NCI-H1092 (cell line): ENCODE measurements around the gene SHE.
"Not testable (repeated sequence)": the region's sequence is repeated elsewhere in the genome, so short reads cannot be mapped to it uniquely, and the experiment has no call there.

Experiments
- DNase-seq: peaks from one replicate; lab custom pipeline; 2025; lab: John Stamatoyannopoulos, UW

SHE gene

DNA sequence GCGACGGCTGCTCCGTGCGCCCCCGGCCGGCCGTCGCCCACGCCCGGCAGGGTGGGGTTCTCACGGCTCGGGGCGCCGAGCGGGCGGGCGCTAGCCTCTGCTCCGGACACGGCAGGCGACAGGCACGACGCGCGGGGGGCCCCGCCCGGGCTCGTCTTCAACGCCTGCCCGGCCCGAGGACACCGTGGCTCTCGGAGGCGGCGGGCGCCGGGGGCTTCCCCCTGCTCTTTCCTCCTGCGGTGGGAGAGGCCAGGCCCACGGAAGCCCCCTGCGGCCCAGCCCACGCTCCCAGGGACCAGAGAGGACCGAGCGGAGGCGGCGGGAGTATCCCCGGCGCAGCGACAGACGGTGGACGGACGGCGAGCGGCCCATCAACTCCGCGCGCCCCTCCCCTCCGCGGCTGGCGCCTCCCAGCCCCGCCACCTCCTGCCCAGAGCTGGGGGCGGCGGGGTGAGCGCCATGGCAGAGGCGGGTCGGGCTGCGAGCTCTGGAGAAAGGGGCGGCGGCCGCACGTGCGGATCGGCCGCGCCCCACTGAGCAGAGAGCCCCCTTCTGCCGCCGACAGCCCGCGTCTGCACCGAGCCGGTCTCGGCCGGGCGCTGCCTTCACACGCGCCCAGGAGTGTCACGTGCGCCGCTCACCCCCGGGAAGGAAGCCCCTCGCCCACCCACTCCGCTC is at the start of gene SHE, which contains the start of gene TDRD10:
TSS of gene SHE (minus strand) at position 347 of the 678 bp plus-strand sequence. CDS start 386 bp downstream, outside the sequence.
TSS of gene TDRD10 (plus strand) at position 154 of the 678 bp plus-strand sequence. CDS start 4,685 bp downstream, outside the sequence.
- DNase-seq: no peak

DNA sequence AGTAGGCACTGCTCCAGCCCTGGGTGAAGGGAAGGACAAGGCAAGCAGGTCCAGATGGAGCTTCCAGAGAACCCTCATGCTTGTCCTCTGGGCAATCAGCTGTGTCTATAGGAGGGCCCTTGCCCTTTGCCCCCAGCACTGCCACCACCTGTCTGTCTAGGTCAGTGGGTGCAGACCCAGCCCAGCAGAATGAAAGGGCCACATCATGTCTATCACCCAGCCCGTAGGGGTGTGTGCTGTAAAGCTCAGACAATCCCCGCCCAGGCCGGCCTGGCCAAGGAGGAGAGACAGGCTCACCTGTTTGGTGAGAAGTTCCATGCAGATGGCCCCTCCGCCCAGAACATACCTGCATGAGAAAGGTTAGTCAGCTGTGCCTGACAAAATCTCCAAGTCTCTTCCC is 49.3 kb upstream of the SHE start:
- DNase-seq: no peak

GRCh38 chr1:154550657-154551056 is 48.4 kb upstream of the SHE start:
- no peak for DNase-seq

DNA sequence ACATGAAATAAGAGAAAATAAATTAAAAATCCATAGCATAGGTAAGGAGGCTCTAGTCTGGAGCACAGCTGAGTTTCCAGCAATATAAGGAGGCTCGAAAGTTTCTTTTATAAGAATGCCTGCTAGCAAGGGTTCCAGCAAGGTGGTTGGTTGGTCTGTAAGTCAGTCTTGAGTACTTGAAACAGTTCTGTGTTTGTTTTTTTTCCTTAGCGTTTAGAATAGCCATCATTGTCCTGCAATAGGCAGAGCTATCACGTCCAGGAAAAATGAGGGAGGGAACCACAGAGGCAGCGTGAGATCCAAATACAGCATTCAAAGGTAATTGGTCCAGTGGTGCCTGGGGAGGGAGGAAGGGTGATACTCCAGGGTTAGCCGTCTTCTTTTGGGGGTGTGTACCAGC is 47.9 kb upstream of the SHE start:
- DNase-seq: no peak

DNA sequence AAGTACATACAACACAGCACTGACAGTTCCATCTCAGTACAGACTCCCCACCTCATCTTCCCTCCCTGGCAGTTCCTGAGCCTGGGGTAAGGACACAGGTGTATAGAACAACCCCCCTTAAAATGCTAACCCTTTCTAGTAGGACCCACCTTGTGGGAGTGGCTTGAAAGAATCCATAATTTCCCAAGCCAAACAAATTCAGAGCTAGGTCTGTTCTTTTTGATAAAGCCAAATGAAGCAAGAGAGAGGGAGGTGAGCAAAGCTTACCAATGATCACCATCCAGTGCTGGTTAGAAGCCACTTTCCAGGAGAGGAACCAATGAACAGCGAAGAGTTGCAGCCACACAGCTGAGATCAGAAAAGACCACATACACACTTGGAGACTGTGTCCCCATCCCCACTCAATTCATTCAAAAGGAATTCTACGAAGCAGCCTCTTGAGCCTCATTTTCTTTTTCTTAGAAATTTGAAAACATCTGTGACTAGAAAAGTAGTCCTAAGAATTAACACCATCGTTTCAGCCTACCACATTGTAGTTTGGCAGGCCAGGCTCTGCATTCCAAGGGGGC is 47.1 kb upstream of the SHE start:
- DNase-seq: no peak

DNA sequence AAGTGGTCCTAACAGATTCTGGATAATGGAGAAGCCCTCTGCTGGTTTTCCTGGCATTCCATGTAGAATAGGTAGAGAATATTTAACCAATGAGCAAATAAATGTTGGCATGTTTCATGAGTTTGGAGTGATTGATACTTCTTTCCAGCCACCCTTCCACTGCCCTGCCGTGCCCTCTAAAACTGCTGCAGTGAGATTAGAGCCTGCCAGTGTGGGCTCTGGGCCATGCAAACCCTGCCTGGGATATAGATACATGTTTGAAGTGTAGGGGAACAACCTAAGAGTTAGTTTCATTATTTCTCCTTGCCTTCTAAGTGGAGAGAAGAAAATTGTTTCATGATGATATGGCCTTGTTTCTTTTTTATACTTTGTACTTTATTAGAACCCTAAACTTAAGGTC is 45.8 kb upstream of the SHE start:
- DNase-seq: no peak

DNA sequence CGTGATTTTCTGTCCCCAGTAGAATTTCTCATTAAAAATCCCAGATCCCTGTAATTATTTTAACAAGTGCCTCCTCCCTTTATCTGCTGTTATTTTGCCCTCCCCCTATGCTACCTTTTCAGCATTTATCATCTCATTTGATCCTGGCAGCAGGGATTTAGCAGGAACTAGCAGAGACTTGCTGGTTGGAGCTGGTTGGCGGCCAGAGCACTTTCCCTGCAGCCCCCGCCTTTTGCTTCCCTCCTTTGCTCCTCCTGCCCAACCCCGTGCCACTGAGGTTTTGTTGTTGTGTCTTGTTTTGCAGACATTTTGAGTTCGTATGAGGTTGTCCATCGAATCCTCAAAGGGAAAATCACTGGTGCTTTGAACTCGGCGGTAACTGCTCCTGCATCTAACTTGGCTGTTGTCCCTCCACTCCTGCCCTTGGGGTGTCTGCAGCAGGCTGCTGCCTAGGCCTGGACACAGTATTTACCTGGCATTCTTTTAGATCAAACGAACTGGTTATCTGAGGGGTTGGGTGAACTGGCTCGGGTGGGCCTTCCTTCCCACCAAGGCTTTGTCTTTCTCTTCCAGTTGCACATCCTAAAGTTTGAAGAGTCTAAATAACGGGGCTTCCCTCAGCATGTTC is 45.0 kb upstream of the SHE start:
- no peak for DNase-seq

GRCh38 chr1:154546264-154547063 is 44.3 kb upstream of the SHE start:
- DNase-seq: peak; percentile 73

DNA sequence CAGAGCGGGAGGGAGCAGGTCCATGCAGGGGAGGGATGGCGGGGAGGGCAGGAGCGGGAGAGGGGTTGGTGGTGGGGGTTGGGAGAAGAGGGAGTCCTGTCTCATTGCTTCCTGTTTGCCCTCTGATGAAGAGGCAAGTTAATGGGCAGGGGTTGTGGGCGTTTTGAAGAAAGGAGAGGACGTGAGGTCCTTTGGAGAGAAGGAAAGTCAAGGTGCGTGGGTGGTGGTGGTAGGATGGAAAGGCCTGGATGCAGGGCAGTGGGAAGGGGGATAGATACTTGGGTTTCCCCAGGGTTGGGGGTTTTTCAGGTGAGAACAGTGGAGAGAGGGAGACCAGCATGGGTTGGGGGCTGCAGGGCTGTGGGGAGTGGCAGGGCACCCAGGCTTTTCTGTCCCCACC is 39.0 kb upstream of the SHE start:
- DNase-seq: no peak

GRCh38 chr1:154539486-154540483 is 37.6 kb upstream of the SHE start:
- no peak for DNase-seq

DNA sequence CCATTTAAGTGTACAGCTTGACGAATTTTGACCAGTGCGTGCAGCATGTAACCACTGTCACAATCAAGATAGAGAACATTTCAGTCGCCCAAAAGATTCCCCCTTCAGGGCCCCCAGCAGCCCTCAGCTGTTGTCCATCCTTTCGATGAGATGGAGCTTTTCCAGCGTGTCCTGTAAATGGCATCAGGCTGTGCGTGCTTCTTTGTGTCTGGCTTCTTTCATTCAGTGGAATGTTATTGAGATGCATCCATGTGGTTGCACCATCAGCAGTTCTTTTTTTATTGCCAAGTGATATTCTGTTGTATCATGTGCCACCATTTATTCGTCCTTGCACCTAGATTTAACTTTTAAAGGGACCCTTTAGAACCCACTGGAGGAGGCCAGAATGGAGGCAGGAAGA is 34.4 kb upstream of the SHE start:
- no peak for DNase-seq

- DNase-seq: peak; percentile 55
Observed at GRCh38 chr1:154533952-154534844, 32.0 kb upstream of the SHE start.

- not testable (repeated sequence) for DNase-seq
Observed at GRCh38 chr1:154531950-154532349, 29.7 kb upstream of the SHE start.

DNA sequence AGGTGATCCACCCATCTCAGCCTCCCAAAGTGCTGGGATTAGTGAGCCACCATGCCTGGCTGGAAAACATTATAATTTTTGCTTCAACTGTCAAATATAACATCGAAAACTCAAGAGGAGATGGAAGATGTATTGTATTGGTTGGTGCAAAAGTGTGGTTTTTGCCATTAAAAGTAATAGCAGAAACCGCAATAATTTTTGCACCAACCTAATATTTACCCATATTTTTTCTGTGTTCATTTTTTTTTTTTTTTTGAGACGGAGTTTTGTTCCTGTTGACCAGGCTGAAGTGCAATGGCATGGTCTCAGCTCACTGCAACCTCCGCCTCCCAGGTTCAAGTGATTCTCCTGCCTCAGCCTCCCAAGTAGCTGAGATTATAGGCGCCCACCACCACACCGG is 27.1 kb upstream of the SHE start:
- no peak for DNase-seq

GRCh38 chr1:154527192-154527591 is 25.0 kb upstream of the SHE start:
- no peak for DNase-seq

GRCh38 chr1:154524881-154525280 is 22.7 kb upstream of the SHE start:
- no peak for DNase-seq

GRCh38 chr1:154521695-154522094 is 19.5 kb upstream of the SHE start:
- DNase-seq: no peak

DNA sequence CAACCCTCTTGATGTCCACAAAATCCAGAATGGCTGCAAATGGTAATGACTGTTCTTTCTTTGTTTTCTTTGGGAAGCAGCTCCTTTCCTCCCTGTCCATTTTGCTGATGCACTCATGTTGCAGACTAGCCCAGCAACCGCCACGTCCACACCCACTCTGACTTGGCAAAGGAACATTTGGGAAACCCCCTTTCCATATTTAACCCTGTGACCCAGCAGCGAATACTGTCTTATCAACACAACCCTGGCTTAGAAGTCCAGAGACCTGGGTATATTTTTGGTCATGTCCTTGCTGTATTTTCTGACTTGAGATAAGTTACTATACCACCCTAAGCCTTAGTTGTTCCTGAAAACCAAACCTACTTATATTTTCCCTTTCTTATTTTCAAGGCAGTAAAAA is 18.1 kb upstream of the SHE start:
- DNase-seq: no peak

DNA sequence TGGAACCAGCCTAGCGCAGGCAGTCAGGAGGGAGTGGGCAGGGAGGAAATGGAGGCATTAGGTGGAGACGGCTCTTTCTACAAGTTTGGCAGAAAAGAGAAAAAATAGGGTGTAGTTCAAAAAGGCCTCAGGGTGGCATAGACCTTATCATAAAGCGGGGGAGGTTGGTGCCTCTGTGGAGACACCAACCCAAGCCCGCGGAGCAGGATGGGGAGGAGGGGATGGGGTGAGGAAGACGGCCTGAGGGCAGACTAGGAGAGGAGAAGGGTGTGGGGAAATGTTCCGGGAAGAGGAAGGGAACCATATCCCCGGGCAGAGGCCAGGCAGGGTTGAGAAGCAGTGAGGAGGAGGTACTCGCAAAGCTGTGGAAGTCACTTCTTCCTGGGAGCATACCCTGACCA is 17.4 kb upstream of the SHE start:
- no peak for DNase-seq

DNA sequence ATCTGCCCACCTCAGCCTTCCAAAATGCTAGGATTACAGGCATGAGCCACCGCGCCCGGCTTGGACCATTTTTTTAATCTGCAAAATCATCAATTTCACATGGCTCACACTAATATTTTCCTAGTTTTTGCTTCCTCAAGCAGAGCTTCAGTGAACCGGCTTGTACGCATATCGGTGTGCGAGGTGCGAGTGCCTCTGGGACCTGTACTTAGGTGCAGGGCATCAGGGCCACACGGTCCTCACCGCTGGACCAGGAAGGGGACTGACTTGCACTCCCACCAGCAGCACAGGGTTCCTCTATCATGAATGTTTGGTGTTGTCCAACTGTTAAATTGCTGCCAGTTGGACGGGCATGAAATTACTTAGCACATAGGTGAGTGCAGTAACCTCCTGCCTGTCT is 15.4 kb upstream of the SHE start:
- DNase-seq: no peak
